Mesodermal cell (in vitro differentiated cells): Measurements from ENCODE around the gene CRYBB1.

Experiments
- H3K27ac ChIP-seq: 2 replicates; pipeline ENCODE4 v1.7.0; 2013; ENCODE audit warnings: mild to moderate bottlenecking, low read depth, low read length, moderate library complexity; ENCODE audit not compliant: severe bottlenecking
- H3K36me3 ChIP-seq: 2 replicates; pipeline ENCODE4 v1.7.1; 2013; ENCODE audit warnings: mild to moderate bottlenecking, low read length, moderate library complexity; ENCODE audit not compliant: control insufficient read depth, insufficient read depth
- H3K4me1 ChIP-seq: one replicate; pipeline ENCODE4 v1.7.1; 2013; ENCODE audit warnings: mild to moderate bottlenecking, low read length; ENCODE audit not compliant: insufficient read depth, control insufficient read depth, poor library complexity, severe bottlenecking
- H3K4me3 ChIP-seq: 2 replicates; pipeline ENCODE4 v1.7.0; 2013; ENCODE audit warnings: low read length, control low read depth, mild to moderate bottlenecking; ENCODE audit not compliant: insufficient read depth, poor library complexity, severe bottlenecking; ENCODE audit errors: extremely low read depth
- H3K9me3 ChIP-seq: 2 replicates; pipeline ENCODE4 v1.7.1; 2013; ENCODE audit warnings: mild to moderate bottlenecking, low read length, moderate library complexity; ENCODE audit not compliant: control insufficient read depth
- WGBS, 2 experiments: methylation state at CpG; one replicate each; pipeline ENCODE4 v1.1.5; 2013; ENCODE audit warnings: missing lambda C conversion rate in 2 of 2; ENCODE audit not compliant: insufficient coverage in 2 of 2; 5-methylcytosine and 5-hydroxymethylcytosine counted together

Gene CRYBB1

GRCh38 chr22:26588729-26589366 is 29.0 kb downstream of the CRYBB1 start:
- H3K4me3 ChIP-seq: peak overlapping the region; percentile 94
- 41 to 61% methylated on average over 8 to 11 of the region's 14 CpGs for WGBS, 2 experiments
- peaks cover 16% of the 10 kb centered on the region for H3K36me3 ChIP-seq
- H3K9me3 ChIP-seq: no peaks in the 10 kb centered on the region
- no peaks in the 10 kb centered on the region for H3K4me1 ChIP-seq
- H3K27ac ChIP-seq: no peak overlapping the region

- Histone ChIP-seq H3K4me1 (no peaks in the 10 kb centered on the region), H3K9me3 (no peaks in the 10 kb centered on the region), H3K27ac (no peak overlapping the region), H3K4me3 (no peak overlapping the region), H3K36me3 (peaks cover 16% of the 10 kb centered on the region)
- 100% methylated on average over 2 of the region's 4 CpGs; no CpG with 5 or more reads in 1 of the 2 experiments for WGBS, 2 experiments
These were observed 29.7 kb downstream of the CRYBB1 start for GRCh38 chr22:26587991-26588613.

GRCh38 chr22:26586556-26587325 is 31.1 kb downstream of the CRYBB1 start:
- peaks cover 27% of the 10 kb centered on the region for H3K36me3 ChIP-seq
- no peak overlapping the region for H3K27ac ChIP-seq
- H3K4me3 ChIP-seq: no peak overlapping the region
- H3K9me3 ChIP-seq: no peaks in the 10 kb centered on the region
- 87% methylated on average over 9 to 10 of the region's 11 CpGs for WGBS, 2 experiments
- no peaks in the 10 kb centered on the region for H3K4me1 ChIP-seq

- H3K27ac ChIP-seq: no peak overlapping the region
- H3K4me3 ChIP-seq: no peak overlapping the region
- 88 to 93% methylated on average over 6 to 11 of the region's 11 CpGs for WGBS, 2 experiments
- H3K4me1 ChIP-seq: peaks cover 8% of the 10 kb centered on the region
- H3K9me3 ChIP-seq: no peaks in the 10 kb centered on the region
- H3K36me3 ChIP-seq: peaks cover 30% of the 10 kb centered on the region
These were observed 32.6 kb downstream of the CRYBB1 start for GRCh38 chr22:26585104-26585790.

- H3K9me3 ChIP-seq: no peaks in the 10 kb centered on the region
- H3K4me3 ChIP-seq: no peak overlapping the region
- peaks cover 30% of the 10 kb centered on the region for H3K36me3 ChIP-seq
- H3K4me1 ChIP-seq: peaks cover 12% of the 10 kb centered on the region
- H3K27ac ChIP-seq: no peak overlapping the region
- WGBS, 2 experiments: 83 to 100% methylated on average over 1 to 2 of the region's 4 CpGs
These were observed 33.8 kb downstream of the CRYBB1 start for GRCh38 chr22:26584010-26584409.

GRCh38 chr22:26581633-26582168 is 36.1 kb downstream of the CRYBB1 start:
- H3K27ac ChIP-seq: no peak overlapping the region
- peaks cover 22% of the 10 kb centered on the region for H3K36me3 ChIP-seq
- WGBS, 2 experiments: 95 to 96% methylated on average over 6 of the region's 8 CpGs
- H3K4me1 ChIP-seq: peaks cover 12% of the 10 kb centered on the region
- no peak overlapping the region for H3K4me3 ChIP-seq
- no peaks in the 10 kb centered on the region for H3K9me3 ChIP-seq

GRCh38 chr22:26581026-26581425 is 36.8 kb downstream of the CRYBB1 start:
- Histone ChIP-seq H3K36me3 (peaks cover 18% of the 10 kb centered on the region), H3K4me3 (no peak overlapping the region), H3K27ac (no peak overlapping the region), H3K9me3 (no peaks in the 10 kb centered on the region), H3K4me1 (peaks cover 16% of the 10 kb centered on the region)
- WGBS, 2 experiments: 71% methylated on average over 1 of the region's 1 CpG; no CpG with 5 or more reads in 1 of the 2 experiments

GRCh38 chr22:26580240-26580962 is 37.4 kb downstream of the CRYBB1 start:
- 47 to 50% methylated on average over 10 of the region's 13 CpGs for WGBS, 2 experiments
- H3K27ac ChIP-seq: no peak overlapping the region
- no peaks in the 10 kb centered on the region for H3K9me3 ChIP-seq
- H3K4me3 ChIP-seq: no peak overlapping the region
- peaks cover 18% of the 10 kb centered on the region for H3K36me3 ChIP-seq
- H3K4me1 ChIP-seq: peaks cover 16% of the 10 kb centered on the region

- Histone ChIP-seq H3K9me3 (no peaks in the 10 kb centered on the region), H3K27ac (no peak overlapping the region), H3K4me3 (no peak overlapping the region), H3K36me3 (peaks cover 18% of the 10 kb centered on the region), H3K4me1 (peaks cover 16% of the 10 kb centered on the region)
- WGBS, 2 experiments: 85% methylated on average over 4 of the region's 10 CpGs
These were observed 38.4 kb downstream of the CRYBB1 start for GRCh38 chr22:26579331-26579886.
